HG02852 (cell line): ENCODE data around the gene PAPOLA.

Experiments used
- ATAC-seq: cut with Tn5 transposase; IDR thresholded peaks from one replicate; pipeline ENCODE4 v1.9.1; 2021; ENCODE audit warnings: mild to moderate bottlenecking, moderate library complexity; ENCODE audit not compliant: unreplicated experiment

PAPOLA gene

DNA sequence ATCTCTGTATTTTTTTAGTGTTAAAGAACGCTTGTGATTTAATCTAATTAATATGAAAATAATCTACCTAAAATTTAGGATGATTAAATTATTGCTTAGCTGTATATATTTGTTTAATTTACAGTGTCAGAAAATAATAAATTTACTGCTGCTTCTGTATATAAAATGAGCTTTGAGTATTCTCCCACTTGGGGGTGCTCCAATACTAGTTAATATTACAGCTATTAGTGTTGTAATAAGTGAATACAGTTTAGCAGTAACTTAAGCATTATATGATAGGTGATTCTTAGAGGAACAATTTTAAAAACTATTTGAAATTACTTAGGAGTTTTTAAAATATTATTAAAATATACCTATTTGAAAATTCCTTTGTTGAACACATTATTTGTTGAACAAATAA is 62.2 kb downstream of the PAPOLA start:
- no peak for ATAC-seq

DNA sequence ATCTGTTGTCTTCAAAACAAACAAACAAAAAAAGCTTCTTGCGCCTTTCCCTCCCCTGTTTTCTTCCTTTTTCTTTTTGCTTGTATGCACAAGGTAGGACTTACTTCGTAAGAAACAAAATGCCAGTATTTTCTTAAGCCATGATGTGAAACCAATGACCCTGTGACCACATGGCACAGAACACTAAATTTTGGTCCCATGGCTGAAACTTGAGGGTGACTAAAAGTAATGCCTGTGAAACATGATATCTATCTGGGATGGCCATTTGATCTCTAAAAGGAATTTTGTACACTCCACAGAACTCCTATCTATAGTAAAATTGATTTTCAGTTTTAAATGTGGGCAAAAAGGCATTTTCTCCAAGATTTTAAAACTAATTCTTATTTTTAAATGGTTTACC is 63.6 kb downstream of the PAPOLA start:
- no peak for ATAC-seq

DNA sequence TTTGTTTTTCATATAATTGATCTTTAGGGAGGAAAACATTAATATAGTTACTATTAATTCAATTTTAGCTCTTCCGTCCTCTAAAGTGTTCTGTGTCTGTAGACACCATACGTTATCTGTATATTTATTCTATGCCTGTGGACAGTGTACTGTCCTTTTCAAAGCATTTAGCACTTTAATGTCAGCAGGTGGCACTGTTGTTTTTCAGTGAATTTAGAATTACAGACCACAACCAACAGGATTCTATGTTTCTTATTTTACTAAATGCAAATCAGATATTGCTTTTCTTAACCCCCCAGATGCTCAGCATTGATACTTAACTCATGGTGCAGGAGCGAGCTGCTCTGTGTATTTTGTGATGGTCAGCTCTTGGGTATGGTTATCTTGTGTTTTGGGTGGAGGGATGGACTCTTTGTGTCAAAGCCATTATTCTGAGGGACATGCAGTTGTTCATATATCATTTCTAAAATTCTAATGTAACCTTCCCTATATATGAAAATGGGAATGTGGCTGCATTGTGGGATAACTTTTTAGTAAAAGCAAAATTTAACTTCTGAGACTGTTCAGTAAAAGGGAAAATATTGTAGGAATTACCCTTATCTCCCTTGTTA is 65.2 kb downstream of the PAPOLA start:
- no peak for ATAC-seq

- no peak for ATAC-seq
These were observed 66.4 kb downstream of the PAPOLA start for GRCh38 chr14:96568621-96569020.

DNA sequence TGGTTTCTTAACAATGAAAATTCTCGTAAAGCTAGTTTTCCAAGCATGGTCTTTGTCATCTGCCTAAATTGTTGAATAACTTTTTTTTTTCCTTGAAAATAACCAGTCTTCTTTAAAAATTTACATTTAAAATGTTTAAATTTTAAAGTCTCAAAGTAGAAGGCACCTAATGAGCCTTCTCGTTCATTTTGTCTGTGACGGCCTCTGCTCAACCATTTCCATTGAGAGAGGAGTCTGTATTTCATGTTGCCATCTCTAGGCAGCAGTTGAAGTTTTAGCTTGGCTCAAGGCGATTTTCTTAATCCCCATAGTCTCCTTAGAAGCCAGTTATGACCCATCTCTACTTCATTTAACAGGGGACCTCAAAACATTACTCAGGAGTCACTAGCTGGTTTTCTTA is 69.1 kb downstream of the PAPOLA start:
- no peak for ATAC-seq

DNA sequence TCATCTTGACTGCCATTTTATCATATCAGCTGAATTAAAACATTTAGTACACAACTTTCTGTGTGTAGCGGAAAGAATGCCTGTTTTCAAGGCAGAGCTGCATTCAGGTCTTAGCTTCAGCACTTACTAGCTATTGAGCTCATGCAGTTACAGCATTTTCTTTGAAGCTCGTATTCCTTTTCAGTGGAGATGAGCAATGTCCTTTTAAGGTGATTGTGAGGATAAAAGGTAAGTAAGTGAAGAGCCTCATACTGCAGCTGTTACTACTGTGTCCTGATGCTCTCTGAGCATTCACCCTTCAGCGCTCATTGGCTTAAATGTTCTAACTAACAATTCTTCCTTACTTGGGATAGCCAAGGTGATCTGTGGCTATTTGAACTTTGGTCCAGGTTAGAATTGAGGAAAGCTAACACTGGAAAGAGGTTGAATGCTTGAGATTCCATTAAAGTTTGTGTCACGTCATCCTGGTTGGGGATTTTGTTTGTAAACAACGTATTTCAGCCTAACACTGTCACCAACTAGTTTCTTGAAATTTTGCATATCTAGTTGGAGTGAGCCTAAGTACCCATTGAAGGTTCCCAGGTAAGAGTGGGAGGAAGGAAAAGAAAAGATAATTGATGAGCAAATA is 71.4 kb downstream of the PAPOLA start:
- no peak for ATAC-seq

GRCh38 chr14:96574171-96574632 is 72.0 kb downstream of the PAPOLA start:
- ATAC-seq = no peak

- ATAC-seq = no peak
These were observed 72.8 kb downstream of the PAPOLA start for GRCh38 chr14:96574633-96575632.

DNA sequence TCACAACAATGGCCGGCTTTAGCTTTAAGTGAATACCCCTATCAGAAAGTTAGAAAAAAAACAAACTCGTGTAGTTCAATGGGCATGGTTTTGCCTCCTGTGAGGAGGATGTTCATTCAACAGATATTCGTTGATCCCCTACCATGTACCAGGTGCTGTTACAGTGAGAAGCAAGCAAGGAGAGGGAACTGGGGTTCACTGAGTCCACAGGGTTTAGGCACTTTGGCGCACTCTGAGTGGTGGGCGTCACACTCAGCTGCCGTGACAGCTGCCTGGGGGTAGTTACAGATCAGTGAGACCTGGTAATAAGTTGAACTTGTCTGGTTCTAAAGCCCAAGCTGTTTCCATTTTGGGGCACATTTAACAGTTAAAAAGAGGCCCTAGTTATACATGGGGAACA is 74.2 kb downstream of the PAPOLA start:
- ATAC-seq = no peak

DNA sequence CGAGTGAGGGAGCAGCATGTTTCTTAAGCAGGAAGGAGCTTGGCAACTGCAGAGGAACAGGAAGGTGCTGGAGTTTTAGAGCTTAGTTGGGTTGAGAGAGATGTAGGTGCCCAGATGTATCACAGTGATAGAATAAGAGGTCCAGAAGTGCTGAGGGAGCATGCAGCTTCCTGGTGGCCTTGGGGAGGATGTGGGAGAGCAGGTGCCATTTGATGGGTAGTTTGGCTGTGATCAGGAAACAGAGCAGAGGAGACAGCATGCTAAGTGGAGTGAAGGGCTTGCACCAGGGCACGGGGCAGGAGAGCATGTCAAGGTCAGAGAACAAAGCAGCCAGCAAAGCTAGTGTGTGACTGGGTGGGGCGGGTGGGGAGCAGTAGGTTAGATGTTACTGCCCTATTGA is 74.8 kb downstream of the PAPOLA start:
- ATAC-seq = no peak

DNA sequence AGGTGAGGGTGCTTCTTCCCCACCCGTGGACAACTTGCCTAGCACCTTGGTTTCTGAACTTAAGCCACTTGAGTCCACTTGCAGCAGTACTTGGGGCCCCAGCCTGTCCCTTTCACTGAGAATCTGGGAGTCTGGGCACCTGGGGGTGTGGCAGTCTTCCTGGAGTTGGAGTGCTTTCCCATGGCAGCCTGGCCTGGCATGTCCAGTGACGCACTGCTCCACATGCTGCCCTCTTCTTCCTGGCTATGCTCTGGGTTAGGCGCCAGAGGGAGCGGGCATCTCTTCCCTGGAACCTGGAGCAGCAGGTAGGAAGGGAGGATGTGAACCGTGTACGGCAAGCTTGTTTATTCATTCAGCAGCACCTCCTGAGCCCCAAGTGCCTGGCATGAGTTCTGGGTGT is 76.4 kb downstream of the PAPOLA start:
- no peak for ATAC-seq

GRCh38 chr14:96579358-96579757 is 77.2 kb downstream of the PAPOLA start:
- ATAC-seq = no peak

GRCh38 chr14:96579855-96580254 is 77.7 kb downstream of the PAPOLA start:
- no peak for ATAC-seq

- no peak for ATAC-seq
These were observed 78.4 kb downstream of the PAPOLA start for GRCh38 chr14:96580566-96580965.

DNA sequence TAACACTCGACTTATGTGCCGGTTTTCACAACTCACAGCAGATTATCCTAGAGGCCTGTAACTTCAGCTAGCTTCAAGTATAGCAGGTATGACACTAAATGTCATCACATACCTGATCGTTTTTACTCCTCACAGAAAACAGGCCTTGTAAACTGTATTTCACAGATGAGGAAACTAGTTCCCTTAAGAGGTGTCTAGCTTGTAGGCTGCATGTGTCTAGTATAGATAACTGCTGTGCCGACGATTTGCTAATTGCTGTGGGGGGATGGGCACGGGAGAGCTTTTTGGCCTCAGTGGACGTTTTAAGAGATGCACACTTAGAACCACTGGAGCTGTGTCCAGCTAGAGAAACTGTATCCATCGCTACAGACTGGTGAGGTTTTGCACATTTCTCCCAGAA is 78.8 kb downstream of the PAPOLA start:
- no peak for ATAC-seq

DNA sequence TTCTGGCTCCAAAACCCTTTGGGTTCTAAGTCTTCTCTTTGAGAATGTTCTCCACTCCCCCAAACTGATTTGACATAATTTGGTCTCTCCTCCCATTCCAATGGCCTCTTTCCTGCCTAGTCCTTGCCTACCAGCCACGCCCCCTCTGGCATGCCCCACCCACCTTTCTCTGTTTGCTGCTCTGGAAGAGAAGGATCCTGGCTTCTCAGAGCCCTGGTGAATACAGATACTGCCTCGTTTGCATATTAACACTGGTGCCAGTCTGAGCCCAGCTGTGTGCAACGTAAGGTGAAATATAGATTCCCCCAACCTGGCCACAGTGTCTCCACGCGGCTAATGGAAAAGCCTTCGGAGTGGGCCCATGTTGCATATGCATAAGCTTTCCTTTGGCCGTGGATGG is 79.7 kb downstream of the PAPOLA start:
- no peak for ATAC-seq

DNA sequence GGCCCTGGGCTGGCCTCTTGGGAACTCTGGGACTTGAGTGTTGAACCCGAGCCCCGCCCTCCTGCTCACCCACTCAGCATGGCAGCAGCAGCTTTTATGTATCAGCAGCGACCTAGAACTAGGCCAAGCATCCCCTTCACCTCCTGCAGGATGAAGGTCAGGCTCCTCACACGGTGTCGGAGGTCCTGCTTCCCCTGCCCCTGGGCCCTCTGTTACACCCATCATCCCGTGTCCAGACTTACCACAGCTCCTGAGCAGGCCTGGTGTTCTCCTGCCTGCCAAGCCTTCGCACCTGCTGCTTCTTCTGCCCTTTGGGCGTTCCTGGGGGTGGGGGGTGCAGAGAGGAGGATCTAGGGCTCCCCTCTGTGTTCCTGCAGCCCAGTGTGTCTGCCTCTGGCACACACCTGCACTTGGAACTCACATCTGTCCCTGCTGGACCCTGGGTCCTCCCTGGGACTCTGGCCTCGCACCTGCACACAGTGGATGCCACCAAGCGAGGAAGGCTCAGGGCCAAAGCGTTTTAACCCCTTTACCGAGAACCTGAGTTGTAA is 80.3 kb downstream of the PAPOLA start:
- no peak for ATAC-seq

DNA sequence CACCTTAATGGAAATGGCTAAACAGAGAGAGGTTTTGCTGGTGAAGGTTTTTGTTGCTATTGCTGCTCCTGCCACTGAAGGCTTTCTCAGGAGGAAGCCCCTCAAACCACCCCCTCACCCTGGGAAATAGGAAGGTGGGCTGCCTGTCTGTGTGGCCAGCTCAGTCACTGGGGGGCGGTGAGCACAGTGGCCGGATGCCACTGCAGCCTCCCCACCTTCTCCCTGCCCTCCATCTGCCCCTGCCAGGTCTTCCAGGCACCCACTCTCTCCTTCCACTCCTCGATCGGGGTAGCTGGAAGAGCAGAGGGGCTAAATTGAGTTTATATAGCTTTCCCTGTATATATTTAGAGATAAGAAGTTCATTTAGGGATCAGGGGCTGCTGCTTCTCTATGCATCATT is 80.8 kb downstream of the PAPOLA start:
- ATAC-seq = no peak

DNA sequence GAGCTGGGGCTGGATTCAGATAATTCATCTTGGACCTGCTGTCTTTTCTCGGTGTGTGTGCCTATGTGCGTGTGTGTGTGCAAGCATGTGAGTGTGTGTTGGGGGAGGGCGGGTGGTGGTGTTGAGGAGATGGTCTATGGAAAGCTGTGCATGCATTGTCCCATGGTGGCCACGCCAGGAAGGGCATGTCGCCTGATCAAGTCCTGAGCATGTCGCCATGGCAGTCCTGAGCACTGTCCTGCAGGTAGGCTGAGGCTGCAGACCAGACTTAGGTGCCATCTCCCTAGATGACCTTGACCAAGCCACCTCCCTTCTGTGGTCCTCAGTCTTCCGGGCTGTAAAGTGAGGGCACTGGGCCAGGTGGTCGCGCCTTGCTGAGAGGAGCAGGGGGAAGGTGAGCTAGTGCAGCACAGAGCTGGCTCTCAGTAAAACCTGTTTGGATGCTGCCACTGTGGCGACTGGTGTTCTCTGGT is 81.4 kb downstream of the PAPOLA start:
- ATAC-seq = no peak

DNA sequence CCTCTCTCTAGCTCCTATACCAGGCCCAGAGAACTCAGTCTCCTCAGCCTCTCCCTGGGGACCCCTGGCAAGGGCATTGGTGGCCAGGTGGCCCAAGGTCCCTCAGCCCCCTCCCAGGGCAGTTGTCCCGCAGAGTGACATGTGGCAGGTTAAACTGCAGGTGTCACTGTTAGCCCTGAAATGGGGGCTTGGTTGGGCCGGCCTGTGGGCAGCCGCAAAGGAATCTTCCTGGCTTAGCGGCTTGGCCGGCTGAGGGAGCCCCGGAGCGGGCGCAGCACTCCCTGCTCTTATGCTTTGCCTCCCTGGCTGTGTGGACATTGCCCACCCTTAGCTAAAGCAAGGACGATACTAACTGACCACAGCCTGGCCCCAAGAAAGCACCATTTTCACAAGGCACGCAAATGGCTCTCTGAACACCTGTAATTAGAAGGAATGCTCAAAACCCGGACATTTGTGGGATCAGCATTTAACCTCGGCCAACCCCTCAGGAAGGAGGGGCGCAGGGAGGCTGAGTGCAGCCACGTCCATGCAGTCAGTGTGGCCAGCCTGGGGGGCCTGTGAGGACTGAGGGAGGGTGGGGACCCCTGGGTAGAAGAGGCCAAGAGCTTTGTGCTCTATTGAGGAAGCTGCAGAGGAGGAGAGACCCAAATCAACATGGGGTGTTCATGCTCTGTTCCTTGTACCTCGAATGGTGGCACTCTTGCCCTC is 82.2 kb downstream of the PAPOLA start:
- peak; percentile 82 for ATAC-seq
